Esophagus squamous epithelium (tissue), 5 donors: ENCODE measurements around the gene HPCAL4. TPM values are rescaled to one million over a fixed set of nuclear protein-coding genes. Genes with fewer than 3 reads are reported as not detected.

ENCODE experiments used
- DNase-seq: peaks from one replicate; lab custom pipeline; 2025; lab: John Stamatoyannopoulos, UW
- H3K27ac ChIP-seq, 4 donors: fragments of 200-600 bp; sonication (generic); one replicate each; pipeline ENCODE4 v1.5.1; 2016 to 2019; ENCODE audit warnings: mild to moderate bottlenecking in 1 of 4
- H3K27me3 ChIP-seq, 4 donors: fragments of 200-600 bp; sonication (generic); 1 replicate in 3 of 4; 2 replicates in 1 of 4; pipeline versions ENCODE4 v1.5.1 to v1.6.0; 2017 to 2021; ENCODE audit warnings: antibody characterized with exemption in 1 of 4
- H3K36me3 ChIP-seq, 3 donors: fragments of 200-600 bp; sonication (generic); one replicate each; pipeline ENCODE4 v1.5.1; 2016 to 2019
- H3K4me1 ChIP-seq, 3 donors: fragments of 200-600 bp; sonication (generic); one replicate each; pipeline ENCODE4 v1.5.1; 2017 to 2019
- H3K4me3 ChIP-seq, 4 donors: fragments of 200-600 bp; sonication (generic); 1 replicate in 3 of 4; 2 replicates in 1 of 4; pipeline ENCODE4 v1.5.1; 2016 to 2019; ENCODE audit warnings: mild to moderate bottlenecking in 2 of 4, moderate library complexity in 1 of 4
- H3K9me3 ChIP-seq, 3 donors: fragments of 200-600 bp; sonication (generic); one replicate each; pipeline ENCODE4 v1.5.1; 2016 to 2019
- POLR2A ChIP-seq, 4 donors: fragments of 450-650 bp; IDR thresholded peaks; one replicate each; pipeline ENCODE4 v1.6.1; 2017; ENCODE audit warnings: antibody characterized with exemption in 4 of 4, mild to moderate bottlenecking in 4 of 4, moderate library complexity in 3 of 4
- WGBS, 2 donors: methylation state at CpG; one replicate each; pipeline ENCODE4 v1.1.5; 2018; 5-methylcytosine and 5-hydroxymethylcytosine counted together
- intact Hi-C: fragments of 100-400 bp; cut with DNase I; formaldehyde crosslinking; loops from one replicate; pipeline ENCODE4 v1.15.0; 2022
- total RNA-seq, 4 donors: library from RNA; depleted of rRNA; stranded (reverse); fragments of >200 nt; gene quantifications; one replicate each; pipeline ENCODE4 v1.1.0, GENCODE V29; 2016
- TF ChIP-seq, protein P1 (sequence below), 6 experiments: fragments of 450-650 bp in 4 of 6; fragments of 200-600 bp in 2 of 6; sonication (generic) in 2 of 6; IDR thresholded peaks; one replicate each; pipeline ENCODE4 v1.5.1; 2016 to 2019; ENCODE audit warnings: antibody characterized with exemption in 6 of 6, mild to moderate bottlenecking in 4 of 6, moderate library complexity in 4 of 6
- donor health status: DM: yes; HTN: yes; CAD: no.

Gene HPCAL4
- total RNA-seq, 4 donors from 2014 or later, result 0.19 to 0.41 TPM; not detected in 2

DNA sequence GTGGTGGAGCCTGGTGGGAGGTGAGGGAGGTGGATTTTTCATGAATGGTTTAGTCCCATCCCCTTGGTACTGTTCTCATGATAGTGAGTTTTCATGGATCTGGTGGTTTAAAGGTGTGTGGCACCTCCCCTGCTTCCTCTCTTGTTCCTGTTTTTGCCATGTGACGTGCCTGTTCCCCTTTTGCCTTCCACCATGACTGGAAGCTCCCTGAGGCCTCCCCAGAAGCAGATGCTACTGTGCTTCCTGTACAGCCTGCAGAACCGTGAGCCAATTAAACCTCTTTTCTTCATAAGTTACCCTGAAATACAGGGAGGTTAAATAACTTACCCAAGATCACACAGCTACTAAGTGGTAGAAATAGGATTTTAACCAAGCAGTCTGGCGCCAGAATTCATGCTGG, 47.5 kb downstream of the HPCAL4 start:
- WGBS, 2 donors, result 79 to 93% methylated on average over 3 of the region's 3 CpGs

DNA sequence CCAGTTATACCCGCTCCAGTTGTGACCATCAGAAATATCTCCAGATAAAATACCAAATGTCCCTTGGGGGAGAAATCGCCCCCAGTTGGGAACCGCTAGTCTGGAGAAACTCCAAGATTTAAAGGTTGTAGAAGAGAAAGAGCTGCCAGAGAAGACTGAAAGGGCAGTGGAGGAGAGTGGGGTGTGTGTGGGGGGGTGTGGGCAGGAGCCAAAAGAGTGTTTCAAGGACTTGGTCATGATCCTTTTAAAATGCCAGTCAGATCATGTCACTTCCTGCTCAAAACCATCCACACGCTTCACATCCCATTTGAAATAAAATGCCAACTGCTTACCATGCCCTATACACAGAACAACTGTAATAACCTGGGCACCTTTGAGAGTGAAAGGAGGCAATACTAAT, 48.4 kb downstream of the HPCAL4 start:
- TF ChIP-seq POLR2A (IDR thresholded peaks at IDR 0.05), result no peak
- TF ChIP-seq, protein P1, sequence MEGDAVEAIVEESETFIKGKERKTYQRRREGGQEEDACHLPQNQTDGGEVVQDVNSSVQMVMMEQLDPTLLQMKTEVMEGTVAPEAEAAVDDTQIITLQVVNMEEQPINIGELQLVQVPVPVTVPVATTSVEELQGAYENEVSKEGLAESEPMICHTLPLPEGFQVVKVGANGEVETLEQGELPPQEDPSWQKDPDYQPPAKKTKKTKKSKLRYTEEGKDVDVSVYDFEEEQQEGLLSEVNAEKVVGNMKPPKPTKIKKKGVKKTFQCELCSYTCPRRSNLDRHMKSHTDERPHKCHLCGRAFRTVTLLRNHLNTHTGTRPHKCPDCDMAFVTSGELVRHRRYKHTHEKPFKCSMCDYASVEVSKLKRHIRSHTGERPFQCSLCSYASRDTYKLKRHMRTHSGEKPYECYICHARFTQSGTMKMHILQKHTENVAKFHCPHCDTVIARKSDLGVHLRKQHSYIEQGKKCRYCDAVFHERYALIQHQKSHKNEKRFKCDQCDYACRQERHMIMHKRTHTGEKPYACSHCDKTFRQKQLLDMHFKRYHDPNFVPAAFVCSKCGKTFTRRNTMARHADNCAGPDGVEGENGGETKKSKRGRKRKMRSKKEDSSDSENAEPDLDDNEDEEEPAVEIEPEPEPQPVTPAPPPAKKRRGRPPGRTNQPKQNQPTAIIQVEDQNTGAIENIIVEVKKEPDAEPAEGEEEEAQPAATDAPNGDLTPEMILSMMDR (IDR thresholded peaks at IDR 0.05), result no peak
- peaks cover 3 to 31% (median 7%) of the 10 kb centered on the region in 3 donors for H3K4me1 ChIP-seq
- no peak for DNase-seq
- H3K4me3 ChIP-seq, result no peak overlapping the region
- H3K27ac ChIP-seq, result peak overlapping the region in 1 of 4 donors; percentile 16
- 56 to 60% methylated on average over 3 to 4 of the region's 4 CpGs for WGBS, 2 donors
- no peaks in the 10 kb centered on the region for H3K36me3 ChIP-seq
- intact Hi-C loops, result no loop called here
- no peaks in the 10 kb centered on the region for H3K9me3 ChIP-seq
- H3K27me3 ChIP-seq, result peaks cover 0 to 39% (median 2%) of the 10 kb centered on the region in 4 donors

More for the DNA sequence above, 47.5 kb downstream of the HPCAL4 start:
- intact Hi-C loops, result no loop called here
- no peak for DNase-seq
- no peak for TF ChIP-seq POLR2A (IDR thresholded peaks at IDR 0.05)
- TF ChIP-seq, protein P1 (IDR thresholded peaks at IDR 0.05), result no peak
- no peaks in the 10 kb centered on the region for H3K36me3 ChIP-seq
- H3K4me1 ChIP-seq, result peaks cover 3 to 32% (median 7%) of the 10 kb centered on the region in 3 donors
- H3K4me3 ChIP-seq, result no peak overlapping the region
- peak overlapping the region in 1 of 4 donors; percentile 16 for H3K27ac ChIP-seq
- H3K9me3 ChIP-seq, result no peaks in the 10 kb centered on the region
- H3K27me3 ChIP-seq, result peaks cover 0 to 33% (median 2%) of the 10 kb centered on the region in 4 donors

DNA sequence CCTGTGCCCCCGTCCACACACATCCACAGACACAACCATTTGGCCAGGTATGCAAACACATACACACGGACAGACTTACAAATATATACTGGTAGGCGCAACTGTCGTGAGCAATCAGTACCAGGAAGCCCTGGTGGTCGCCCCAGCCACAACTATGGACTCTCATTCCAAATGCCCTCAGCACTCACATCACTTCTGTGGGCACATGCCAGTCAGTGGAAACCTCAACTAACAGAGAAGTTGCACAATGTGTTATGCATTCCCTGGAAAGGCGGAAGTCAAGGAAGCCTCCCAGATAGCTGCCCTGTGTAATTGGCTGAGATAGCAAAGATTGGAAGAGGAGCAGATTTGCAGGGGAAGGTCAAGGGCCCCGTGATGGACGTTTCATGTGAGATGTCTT, 50.4 kb downstream of the HPCAL4 start:
- no peak overlapping the region for H3K4me3 ChIP-seq
- H3K27me3 ChIP-seq, result peaks cover 0 to 55% (median 2%) of the 10 kb centered on the region in 4 donors
- H3K9me3 ChIP-seq, result no peaks in the 10 kb centered on the region
- intact Hi-C loops, result no loop called here
- no peak for DNase-seq
- no peaks in the 10 kb centered on the region for H3K36me3 ChIP-seq
- no peak overlapping the region for H3K27ac ChIP-seq
- peaks cover 0 to 12% (median 3%) of the 10 kb centered on the region in 3 donors for H3K4me1 ChIP-seq
- no peak for TF ChIP-seq POLR2A (IDR thresholded peaks at IDR 0.05)
- TF ChIP-seq, protein P1 (IDR thresholded peaks at IDR 0.05), result no peak
- WGBS, 2 donors, result 87 to 95% methylated on average over 7 to 8 of the region's 8 CpGs

DNA sequence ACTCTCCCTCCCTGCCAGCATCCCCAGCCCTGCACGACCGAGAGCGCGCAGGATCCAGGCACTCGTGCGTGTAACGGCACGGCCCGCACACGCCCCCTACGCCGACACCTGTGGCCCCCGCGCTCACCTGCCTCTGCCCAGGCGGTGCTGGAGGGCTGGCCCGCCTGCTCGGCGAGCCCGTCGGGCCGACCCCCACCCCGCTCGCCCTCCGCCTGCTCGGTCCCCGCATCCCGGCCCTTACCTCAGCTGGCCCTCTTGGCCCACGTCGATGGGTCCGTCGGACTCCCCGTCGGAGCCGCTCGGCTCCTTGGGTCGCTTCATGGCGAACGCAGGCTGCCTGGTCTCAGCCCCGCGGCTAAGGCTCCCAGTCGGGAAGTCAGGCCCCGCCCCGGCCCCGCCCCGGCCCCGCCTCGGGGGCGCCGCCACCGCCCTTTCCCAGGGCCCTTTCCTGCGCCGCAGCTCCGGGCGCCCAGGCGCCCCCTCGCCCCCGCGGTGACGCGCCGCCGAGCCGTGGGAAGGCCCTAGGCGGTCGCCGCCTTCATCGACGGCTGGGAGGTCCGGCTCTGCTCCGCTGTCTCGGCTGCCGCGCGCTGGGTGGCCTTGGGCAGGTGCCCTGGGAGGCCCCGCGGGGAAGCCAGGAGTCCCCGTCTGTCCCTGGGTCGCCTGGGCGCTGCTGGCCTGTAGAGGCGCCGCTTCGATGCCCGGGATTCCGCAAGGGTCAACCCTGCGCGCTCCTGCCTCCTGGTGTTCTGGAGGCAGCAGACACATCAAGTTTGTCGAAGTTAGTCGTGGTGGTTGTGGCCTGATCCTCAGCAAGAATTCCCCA, 51.7 kb downstream of the HPCAL4 start, which contains the start of gene HEYL:
Gene HEYL (minus strand): TSS at position 339 of the 826 bp plus-strand sequence. CDS start 18 bp downstream, at position 321.
- H3K4me1 ChIP-seq, result peaks cover 0 to 11% (median 3%) of the 10 kb centered on the region in 3 donors
- 100% methylated on average over 1 of the region's 88 CpGs; no CpG with 5 or more reads in 1 of the 2 donors for WGBS, 2 donors
- peaks cover 0 to 68% (median 2%) of the 10 kb centered on the region in 4 donors for H3K27me3 ChIP-seq
- intact Hi-C loops, result no loop called here
- no peak for DNase-seq
- H3K4me3 ChIP-seq, result peak within 1 kb of the TSS; percentile 28 to 67 (median 41)
- H3K36me3 ChIP-seq, result no peaks in the 10 kb centered on the region
- H3K9me3 ChIP-seq, result no peaks in the 10 kb centered on the region
- no peak for TF ChIP-seq POLR2A (IDR thresholded peaks at IDR 0.05)
- TF ChIP-seq, protein P1 (IDR thresholded peaks at IDR 0.05), result peak in 3 of 6 experiments; percentile 13 to 25 (median 14)
- H3K27ac ChIP-seq, result peak within 1 kb of the TSS; percentile 5 to 82 (median 60)

DNA sequence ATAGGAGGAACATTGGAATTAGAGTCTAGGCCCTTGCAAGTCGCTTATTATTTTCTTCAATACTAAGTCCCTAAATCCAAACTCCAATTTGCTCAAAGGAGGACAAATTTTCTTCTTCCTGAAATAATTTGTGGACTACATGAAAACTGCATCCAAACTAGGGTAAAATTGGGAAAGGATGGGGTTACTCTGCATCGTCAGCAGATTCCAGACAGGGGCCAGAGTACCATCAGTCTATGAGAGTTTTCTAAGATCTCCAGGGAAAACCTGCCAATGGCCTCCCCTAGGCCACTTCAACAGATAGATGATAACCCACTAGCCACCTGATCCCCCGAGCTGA, 52.3 kb downstream of the HPCAL4 start:
- no peak for DNase-seq
- peak overlapping the region; percentile 28 to 67 (median 41) for H3K4me3 ChIP-seq
- no peaks in the 10 kb centered on the region for H3K36me3 ChIP-seq
- intact Hi-C loops, result no loop called here
- peaks cover 0 to 11% (median 3%) of the 10 kb centered on the region in 3 donors for H3K4me1 ChIP-seq
- TF ChIP-seq, protein P1 (IDR thresholded peaks at IDR 0.05), result no peak
- no peak for TF ChIP-seq POLR2A (IDR thresholded peaks at IDR 0.05)
- H3K27ac ChIP-seq, result peak overlapping the region in 3 of 4 donors; percentile 5 to 82 (median 71)
- peaks cover 0 to 71% (median 2%) of the 10 kb centered on the region in 4 donors for H3K27me3 ChIP-seq
- no peaks in the 10 kb centered on the region for H3K9me3 ChIP-seq
- 71 to 89% methylated on average over 1 to 3 of the region's 3 CpGs for WGBS, 2 donors
